Endodermal cell (in vitro differentiated cells): ENCODE measurements around the gene RNMT. TPM values are rescaled to one million over a fixed set of nuclear protein-coding genes. Genes with fewer than 3 reads are reported as not detected.
A peak's percentile ranks its signal among the peaks of the same experiment; 100 is the strongest.
"Not testable (repeated sequence)": the region's sequence is repeated elsewhere in the genome, so short reads cannot be mapped to it uniquely, and the experiment has no call there.

Experiments used
- DNase-seq: peaks from one replicate; pipeline ENCODE4 v3.0.0-alpha.2; 2017
- H3K27ac ChIP-seq: 2 replicates; pipeline ENCODE4 v1.5.1; 2013; ENCODE audit warnings: mild to moderate bottlenecking, low read depth, low read length, moderate library complexity
- H3K27me3 ChIP-seq: 2 replicates; pipeline ENCODE4 v1.6.1; 2013; ENCODE audit warnings: mild to moderate bottlenecking, low read length, moderate library complexity; ENCODE audit not compliant: insufficient read depth, control insufficient read depth, poor library complexity, severe bottlenecking
- H3K36me3 ChIP-seq: 2 replicates; pipeline ENCODE4 v1.7.0; 2013; ENCODE audit warnings: mild to moderate bottlenecking, low read length, moderate library complexity; ENCODE audit not compliant: control insufficient read depth, insufficient read depth
- H3K4me1 ChIP-seq: one replicate; pipeline ENCODE4 v1.7.0; 2013; ENCODE audit warnings: low read length; ENCODE audit not compliant: control insufficient read depth, insufficient read depth
- H3K4me3 ChIP-seq: 2 replicates; pipeline ENCODE4 v1.5.1; 2013; ENCODE audit warnings: mild to moderate bottlenecking, low read length, moderate library complexity
- H3K9ac ChIP-seq: 2 replicates; pipeline ENCODE4 v1.6.1; 2013; ENCODE audit warnings: mild to moderate bottlenecking, low read length, moderate library complexity; ENCODE audit not compliant: poor library complexity, severe bottlenecking; ENCODE audit errors: extremely low read depth
- H3K9me3 ChIP-seq: 2 replicates; pipeline ENCODE4 v1.6.1; 2013; ENCODE audit warnings: mild to moderate bottlenecking, low read length, moderate library complexity; ENCODE audit not compliant: control insufficient read depth
- H3K27ac Mint-ChIP-seq: 2 replicates; pipeline ENCODE4 v1.8.0; 2020; ENCODE audit warnings: mixed read lengths
- H3K27me3 Mint-ChIP-seq: 2 replicates; pipeline ENCODE4 v1.8.0; 2021; ENCODE audit warnings: mild to moderate bottlenecking, mixed read lengths; ENCODE audit not compliant: insufficient read depth
- H3K36me3 Mint-ChIP-seq: 2 replicates; pipeline ENCODE4 v1.8.0; 2020; ENCODE audit warnings: low read depth, mixed read lengths
- H3K4me1 Mint-ChIP-seq: 2 replicates; pipeline ENCODE4 v1.8.0; 2020; ENCODE audit warnings: mixed read lengths
- H3K4me3 Mint-ChIP-seq: 2 replicates; pipeline ENCODE4 v1.8.0; 2020; ENCODE audit warnings: mild to moderate bottlenecking, moderate library complexity, mixed read lengths
- H3K9me3 Mint-ChIP-seq: 2 replicates; pipeline ENCODE4 v1.8.0; 2020; ENCODE audit warnings: mild to moderate bottlenecking, mixed read lengths
- CTCF ChIP-seq: fragments of 200-600 bp; sonication (generic); conservative IDR thresholded peaks from 2 replicates; pipeline ENCODE4 v1.5.0; 2021; ENCODE audit warnings: antibody characterized with exemption, mild to moderate bottlenecking
- WGBS, 2 experiments: methylation state at CpG; one replicate each; pipeline versions ENCODE4 v1.1.5 to v1.1.7; 2013; ENCODE audit warnings: missing lambda C conversion rate in 2 of 2, mixed read lengths in 1 of 2; ENCODE audit not compliant: insufficient coverage in 1 of 2, insufficient read length in 1 of 2; 5-methylcytosine and 5-hydroxymethylcytosine counted together
- total RNA-seq, 2 donors: library from RNA; stranded (reverse); fragmentation: NEBNext Ultra II Directional in 1 of 2; extraction: Animal tissue kit (Norgen Biotek cat#: 25700) in 1 of 2; gene quantifications; 2 replicates in 1 of 2; 3 replicates in 1 of 2; pipeline ENCODE4 v1.2.1, GENCODE V29; 2021

RNMT gene
- total RNA-seq, 2 donors from 2014 or later = 44.9 to 47.0 TPM

GRCh38 chr18:13746633-13747032 is 20.2 kb downstream of the RNMT start:
- Mint-ChIP-seq H3K27ac (no peak overlapping the region), H3K27me3 (no peaks in the 10 kb centered on the region), H3K9me3 (peaks cover 4% of the 10 kb centered on the region), H3K4me3 (no peak overlapping the region), H3K4me1 (no peaks in the 10 kb centered on the region), H3K36me3 (peaks cover 86% of the 10 kb centered on the region)
- Histone ChIP-seq H3K4me1 (no peaks in the 10 kb centered on the region), H3K9me3 (no peaks in the 10 kb centered on the region), H3K27ac (no peak overlapping the region), H3K4me3 (no peak overlapping the region), H3K36me3 (peaks cover 80% of the 10 kb centered on the region), H3K27me3 (no peaks in the 10 kb centered on the region), H3K9ac (no peak overlapping the region)
- peak; percentile 33 for TF ChIP-seq CTCF
- no peak for DNase-seq
- WGBS, 2 experiments = 91 to 98% methylated on average over 3 of the region's 3 CpGs

- H3K9me3 ChIP-seq, H3K4me3 Mint-ChIP-seq, DNase-seq, H3K27me3 ChIP-seq, H3K27me3 Mint-ChIP-seq, H3K9ac ChIP-seq, H3K4me1 Mint-ChIP-seq, H3K27ac Mint-ChIP-seq, H3K4me3 ChIP-seq, H3K9me3 Mint-ChIP-seq, H3K4me1 ChIP-seq, H3K27ac ChIP-seq: not testable (repeated sequence)
- peaks cover 84% of the 10 kb centered on the region for H3K36me3 Mint-ChIP-seq
- WGBS, 2 experiments = 86 to 89% methylated on average over 1 to 2 of the region's 3 CpGs
- H3K36me3 ChIP-seq = peaks cover 76% of the 10 kb centered on the region
These were observed 25.1 kb downstream of the RNMT start for GRCh38 chr18:13751599-13751998.

GRCh38 chr18:13756261-13756660 is 29.8 kb downstream of the RNMT start:
- Histone ChIP-seq H3K4me1 (no peaks in the 10 kb centered on the region), H3K9ac (no peak overlapping the region), H3K36me3 (peaks cover 77% of the 10 kb centered on the region), H3K27ac (no peak overlapping the region), H3K9me3 (peaks cover 7% of the 10 kb centered on the region), H3K4me3 (no peak overlapping the region), H3K27me3 (no peaks in the 10 kb centered on the region)
- Mint-ChIP-seq H3K4me1 (no peaks in the 10 kb centered on the region), H3K27ac (no peak overlapping the region), H3K27me3 (no peaks in the 10 kb centered on the region), H3K9me3 (peaks cover 2% of the 10 kb centered on the region), H3K4me3 (no peak overlapping the region), H3K36me3 (peaks cover 67% of the 10 kb centered on the region)
- WGBS, 2 experiments = 98 to 100% methylated on average over 1 to 2 of the region's 2 CpGs
- no peak for DNase-seq
- TF ChIP-seq CTCF = no peak

- H3K36me3 Mint-ChIP-seq = peaks cover 66% of the 10 kb centered on the region
- no peak for TF ChIP-seq CTCF
These were observed 30.2 kb downstream of the RNMT start for GRCh38 chr18:13756671-13757070.

More at GRCh38 chr18:13756671-13757070, 30.2 kb downstream of the RNMT start:
- H3K4me1 Mint-ChIP-seq = no peaks in the 10 kb centered on the region
- H3K4me3 ChIP-seq = no peak overlapping the region
- H3K27me3 ChIP-seq = no peaks in the 10 kb centered on the region
- H3K36me3 ChIP-seq = peaks cover 79% of the 10 kb centered on the region
- H3K4me3 Mint-ChIP-seq = no peak overlapping the region
- H3K27me3 Mint-ChIP-seq = no peaks in the 10 kb centered on the region
- no peak for DNase-seq
- no peak overlapping the region for H3K27ac ChIP-seq
- H3K4me1 ChIP-seq = no peaks in the 10 kb centered on the region
- H3K9me3 Mint-ChIP-seq = no peaks in the 10 kb centered on the region
- H3K9me3 ChIP-seq = peaks cover 7% of the 10 kb centered on the region
- H3K27ac Mint-ChIP-seq = no peak overlapping the region
- no peak overlapping the region for H3K9ac ChIP-seq
